ENCODE measurements around the gene CEP70.

The CEP70 gene

GRCh38 chr3:138450181-138450580, 143.9 kb downstream of the CEP70 start:
- DNase-seq, result no peak

DNA sequence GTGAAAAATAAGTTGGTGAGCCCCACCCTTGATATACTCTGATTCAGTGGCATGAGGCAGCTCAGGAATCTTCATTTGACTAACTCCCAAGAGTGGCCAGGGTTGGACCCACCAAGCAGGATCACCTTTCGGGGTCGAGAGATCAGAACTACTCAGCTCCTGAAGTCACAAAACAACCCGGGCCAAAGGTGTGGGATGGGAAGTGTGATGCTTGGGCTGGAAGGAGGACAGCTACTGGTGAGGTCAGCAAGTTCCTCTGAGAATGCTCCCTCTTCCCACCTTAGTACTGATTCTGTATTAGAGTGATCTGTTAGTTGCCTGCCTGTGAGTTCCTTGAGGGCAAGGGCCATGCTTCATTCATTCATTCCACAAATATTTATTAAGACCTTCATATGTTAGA, 144.6 kb downstream of the CEP70 start:
- DNase-seq, result no peak

DNA sequence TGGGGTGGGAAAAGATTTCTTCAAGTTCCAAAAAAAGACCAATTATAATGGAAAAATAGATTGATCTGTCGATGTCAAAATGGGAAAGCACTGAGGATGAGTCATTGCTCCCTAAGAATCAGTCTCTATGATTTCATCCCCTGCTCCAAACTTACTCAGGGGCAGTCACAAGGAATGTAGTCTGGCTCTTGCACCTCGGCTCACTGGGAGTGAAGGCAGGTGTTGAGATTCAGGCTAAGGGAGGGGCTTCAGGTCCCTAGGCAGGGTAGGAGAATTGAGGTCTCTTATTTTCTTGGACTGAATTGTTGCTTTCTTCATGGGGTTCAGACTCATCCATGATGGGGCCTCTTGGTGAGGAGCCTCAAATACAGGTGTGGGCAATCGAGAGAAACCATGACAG, 145.4 kb downstream of the CEP70 start:
- DNase-seq, result no peak

- DNase-seq, result no peak
Observed at GRCh38 chr3:138445654-138446053, 148.4 kb downstream of the CEP70 start.

DNA sequence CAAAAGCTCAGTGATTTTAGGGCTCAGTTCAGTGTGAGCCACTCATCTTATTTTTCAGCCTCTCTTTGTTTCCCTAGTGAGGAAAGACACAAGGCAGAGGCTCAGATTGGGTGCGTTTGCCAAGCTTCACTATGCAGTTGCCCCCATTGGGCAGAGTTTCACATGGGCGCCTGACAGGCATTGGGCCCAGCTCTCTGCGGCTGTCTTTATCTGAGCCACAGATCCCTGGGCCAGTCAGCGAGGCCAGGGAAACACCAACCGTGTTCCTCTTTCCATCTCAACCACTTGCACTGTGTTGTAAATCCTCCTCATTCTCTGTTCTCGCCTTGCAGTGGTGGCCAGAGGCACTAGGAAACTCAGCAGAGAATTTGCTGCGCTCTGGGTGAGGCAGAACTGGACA, 148.8 kb downstream of the CEP70 start:
- no peak for DNase-seq

Data from effector CD4-positive, alpha-beta T cell (primary cell).